Muscle layer of colon (tissue), 2 donors: ENCODE data around the gene FAT4.

Source experiments
- H3K27ac ChIP-seq: one replicate; pipeline ENCODE4 v1.7.0; 2013; ENCODE audit warnings: low read depth, mild to moderate bottlenecking, low read length, moderate library complexity
- H3K27me3 ChIP-seq, 2 donors: one replicate each; pipeline ENCODE4 v1.7.0; 2013; ENCODE audit warnings: low read length in 2 of 2, mild to moderate bottlenecking in 2 of 2; ENCODE audit not compliant: insufficient read depth in 2 of 2, control insufficient read depth in 1 of 2
- H3K36me3 ChIP-seq: one replicate; pipeline ENCODE4 v1.7.0; 2013; ENCODE audit warnings: mild to moderate bottlenecking, low read length; ENCODE audit not compliant: insufficient read depth
- H3K4me1 ChIP-seq: one replicate; pipeline ENCODE4 v1.7.0; 2013; ENCODE audit warnings: mild to moderate bottlenecking, low read length; ENCODE audit not compliant: insufficient read depth
- H3K4me3 ChIP-seq, 2 donors: one replicate each; pipeline ENCODE4 v1.7.0; 2013; ENCODE audit warnings: low read length in 2 of 2, low read depth in 1 of 2, mild to moderate bottlenecking in 1 of 2, moderate library complexity in 1 of 2
- H3K9ac ChIP-seq: one replicate; pipeline ENCODE4 v1.7.0; 2013; ENCODE audit warnings: low read length
- H3K9me3 ChIP-seq: one replicate; pipeline ENCODE4 v1.7.0; 2013; ENCODE audit warnings: mild to moderate bottlenecking, low read length
- donor health status: abdominal sarcoma.
- donor health status: Adenocarcinoma of cecum.

Gene FAT4

DNA sequence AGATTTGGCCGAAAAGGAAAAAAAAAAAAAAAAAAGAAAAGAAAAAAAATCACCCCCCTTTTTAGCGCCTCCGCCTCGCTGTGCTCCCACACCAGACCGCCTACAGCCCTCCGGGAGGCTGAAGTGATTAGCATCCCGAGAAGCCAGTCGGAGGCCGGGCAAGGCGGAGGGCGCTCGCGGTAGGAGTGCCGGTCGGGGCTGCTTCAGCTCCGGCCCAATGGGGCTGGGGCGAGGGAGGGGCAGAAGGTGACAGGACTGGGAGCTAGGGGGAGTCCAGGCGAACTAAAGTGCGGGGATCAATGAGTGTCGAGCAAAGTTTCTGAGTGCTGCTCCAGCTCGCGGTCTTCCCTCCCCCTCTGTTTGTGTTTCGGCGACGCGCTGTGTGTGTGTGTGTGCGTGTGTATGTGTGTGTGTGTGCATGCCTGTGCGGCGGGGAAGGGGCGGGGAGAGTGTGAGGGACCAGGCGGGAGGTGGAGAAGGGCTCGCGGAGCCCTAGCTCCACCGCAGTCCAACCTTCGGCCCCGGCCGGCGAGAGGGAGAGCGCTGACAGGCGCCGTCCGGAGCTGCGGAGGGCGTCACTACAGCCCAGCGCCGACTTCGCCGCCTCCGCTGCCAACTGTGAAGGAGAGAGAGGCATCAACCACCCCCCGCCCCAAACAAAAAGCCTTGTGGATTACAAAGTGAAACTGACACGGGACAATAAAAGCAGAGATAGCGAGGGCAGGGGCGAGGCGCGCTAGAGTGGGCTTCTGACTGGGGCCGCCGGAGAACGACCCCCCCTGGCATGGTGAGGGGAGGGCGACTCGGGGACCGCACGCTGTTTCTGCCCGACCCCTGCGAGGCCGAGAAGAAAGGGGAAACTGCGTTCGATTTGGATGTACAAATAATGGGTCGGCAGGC, at the start of gene FAT4:
Gene FAT4, plus strand, starts transcription at position 280 of the 900 bp plus-strand sequence. CDS start 1,457 bp downstream, outside the sequence.
- Histone ChIP-seq H3K4me3 (peak within 1 kb of the TSS; percentile 96 to 97), H3K9ac (peak within 1 kb of the TSS; percentile 90)

GRCh38 chr4:125265846-125266245, 48.9 kb upstream of the FAT4 start:
- Histone ChIP-seq H3K9me3 (no peaks in the 10 kb centered on the region), H3K9ac (no peak overlapping the region)

More for the DNA sequence above, at the start of gene FAT4:
- Histone ChIP-seq H3K27ac (peak within 1 kb of the TSS; percentile 95), H3K9me3 (no peaks in the 10 kb centered on the region), H3K36me3 (no peaks in the 10 kb centered on the region), H3K4me1 (peaks cover 28% of the 10 kb centered on the region), H3K27me3 (no peaks in the 10 kb centered on the region)

GRCh38 chr4:125266901-125267604, 47.7 kb upstream of the FAT4 start:
- Histone ChIP-seq H3K9me3 (no peaks in the 10 kb centered on the region), H3K4me1 (no peaks in the 10 kb centered on the region), H3K27me3 (no peaks in the 10 kb centered on the region), H3K4me3 (no peak overlapping the region), H3K36me3 (no peaks in the 10 kb centered on the region), H3K27ac (no peak overlapping the region), H3K9ac (no peak overlapping the region)

More at GRCh38 chr4:125265846-125266245, 48.9 kb upstream of the FAT4 start:
- no peaks in the 10 kb centered on the region for H3K27me3 ChIP-seq
- H3K4me1 ChIP-seq = no peaks in the 10 kb centered on the region
- no peaks in the 10 kb centered on the region for H3K36me3 ChIP-seq
- no peak overlapping the region for H3K4me3 ChIP-seq
- no peak overlapping the region for H3K27ac ChIP-seq

DNA sequence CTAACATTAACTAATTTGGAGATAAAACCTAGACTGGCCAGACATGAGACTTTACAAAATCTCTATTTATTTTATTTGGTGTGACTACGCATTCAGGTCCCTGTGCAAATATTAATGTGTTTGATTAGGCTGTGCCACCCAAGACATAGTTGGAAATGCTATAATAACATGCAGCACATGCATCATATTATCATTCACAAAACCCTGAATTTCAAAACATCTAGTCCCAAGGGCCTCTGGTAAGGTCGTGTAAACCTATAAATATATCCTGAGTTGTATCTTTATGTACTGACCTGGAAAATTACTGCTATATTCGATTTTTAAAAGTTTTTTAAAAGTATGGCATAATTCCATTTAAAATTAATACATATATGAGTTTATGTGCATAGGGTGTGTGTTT, 47.1 kb upstream of the FAT4 start:
- Histone ChIP-seq H3K9me3 (no peaks in the 10 kb centered on the region), H3K27me3 (no peaks in the 10 kb centered on the region), H3K9ac (no peak overlapping the region), H3K4me1 (no peaks in the 10 kb centered on the region), H3K27ac (no peak overlapping the region), H3K36me3 (no peaks in the 10 kb centered on the region), H3K4me3 (no peak overlapping the region)

DNA sequence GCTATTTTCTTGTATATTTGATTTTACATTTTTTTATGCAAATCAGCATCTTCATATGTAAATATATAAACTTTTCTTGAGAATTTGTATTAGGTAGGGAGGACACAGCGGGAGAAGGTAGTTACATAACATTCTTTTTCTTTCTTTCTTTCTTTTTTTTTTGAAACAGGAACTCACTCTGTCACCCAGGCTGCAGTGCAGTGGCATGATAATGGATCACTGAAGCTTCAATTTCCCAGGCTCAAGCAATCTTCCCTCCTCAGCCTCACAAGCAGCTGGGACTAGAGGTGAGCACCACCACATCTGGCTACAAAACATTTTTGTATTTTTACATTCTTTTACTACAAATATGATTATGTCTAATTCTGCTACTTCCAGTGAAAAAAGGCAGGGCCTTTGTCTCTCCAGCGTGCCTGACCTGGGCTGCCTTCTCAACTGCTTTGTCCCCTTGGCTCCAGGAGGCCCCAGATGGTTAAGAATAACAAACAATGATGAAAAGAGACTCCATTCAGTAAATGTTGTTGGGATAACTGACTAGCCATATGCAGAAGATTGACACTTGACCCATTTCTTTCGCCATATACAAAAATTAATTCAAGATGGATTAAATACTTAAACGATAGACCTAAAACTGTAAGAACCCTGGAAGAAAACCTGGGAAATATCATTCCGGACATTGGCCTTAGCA, 46.5 kb upstream of the FAT4 start:
- H3K9ac ChIP-seq = no peak overlapping the region
- no peaks in the 10 kb centered on the region for H3K27me3 ChIP-seq
- H3K9me3 ChIP-seq = no peaks in the 10 kb centered on the region
- H3K36me3 ChIP-seq = no peaks in the 10 kb centered on the region
- H3K4me3 ChIP-seq = no peak overlapping the region
- H3K27ac ChIP-seq = no peak overlapping the region
- no peaks in the 10 kb centered on the region for H3K4me1 ChIP-seq

DNA sequence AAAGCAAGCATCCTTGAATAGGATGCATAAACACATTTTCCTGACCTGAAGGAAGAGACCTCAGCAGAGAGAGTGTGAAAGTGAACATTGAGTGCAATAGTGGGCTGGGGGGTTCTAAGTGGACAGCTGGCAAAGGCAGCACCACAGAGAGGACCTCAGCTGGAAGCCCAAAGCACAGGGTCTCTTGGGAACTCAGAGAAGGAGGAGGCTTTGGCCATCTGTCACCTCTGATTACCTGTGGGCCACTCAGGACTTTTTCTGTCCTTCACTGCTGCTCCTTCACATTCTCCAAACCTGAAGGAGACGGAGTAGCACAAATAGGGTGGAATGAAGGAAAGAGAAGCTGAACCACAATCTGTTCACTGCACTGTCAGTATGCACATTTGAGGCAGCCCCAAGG, 37.9 kb upstream of the FAT4 start:
- H3K27me3 ChIP-seq = no peaks in the 10 kb centered on the region
- no peaks in the 10 kb centered on the region for H3K4me1 ChIP-seq
- H3K36me3 ChIP-seq = no peaks in the 10 kb centered on the region
- no peak overlapping the region for H3K9ac ChIP-seq
- H3K9me3 ChIP-seq = no peaks in the 10 kb centered on the region
- no peak overlapping the region for H3K27ac ChIP-seq
- H3K4me3 ChIP-seq = no peak overlapping the region

GRCh38 chr4:125277790-125278189, 37.0 kb upstream of the FAT4 start:
- H3K9me3 ChIP-seq = no peaks in the 10 kb centered on the region
- H3K36me3 ChIP-seq = no peaks in the 10 kb centered on the region
- H3K4me3 ChIP-seq = no peak overlapping the region
- H3K4me1 ChIP-seq = no peaks in the 10 kb centered on the region
- no peak overlapping the region for H3K27ac ChIP-seq
- no peak overlapping the region for H3K9ac ChIP-seq
- no peaks in the 10 kb centered on the region for H3K27me3 ChIP-seq

DNA sequence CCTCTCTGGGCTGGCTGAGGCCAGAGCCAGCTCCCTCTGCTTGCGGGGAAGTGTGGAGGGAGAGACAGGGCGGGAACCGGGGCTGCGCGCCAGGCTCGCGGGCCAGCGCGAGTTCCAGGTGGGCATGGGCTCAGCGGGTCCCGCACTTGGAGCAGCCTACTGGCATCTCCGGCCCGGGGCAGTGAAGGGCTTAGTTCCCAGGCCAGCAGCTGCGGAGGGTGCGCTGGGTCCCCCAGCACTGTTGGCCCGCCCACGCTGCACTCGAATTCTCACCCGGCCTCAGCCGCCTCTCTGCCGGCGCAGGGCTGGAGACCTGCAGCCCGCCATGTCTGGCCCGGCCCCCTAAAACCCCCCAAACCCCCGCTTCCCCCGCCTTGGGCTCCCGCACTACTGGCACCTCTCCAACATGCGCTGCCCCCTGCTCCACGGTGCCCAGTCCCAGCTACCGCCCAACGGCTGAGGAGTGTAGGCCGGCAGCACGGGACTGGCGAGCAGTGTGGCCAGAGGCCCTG, 33.8 kb upstream of the FAT4 start:
- Histone ChIP-seq H3K27me3 (no peaks in the 10 kb centered on the region), H3K9ac (no peak overlapping the region), H3K36me3 (no peaks in the 10 kb centered on the region), H3K9me3 (no peaks in the 10 kb centered on the region), H3K4me1 (no peaks in the 10 kb centered on the region), H3K27ac (no peak overlapping the region), H3K4me3 (no peak overlapping the region)

DNA sequence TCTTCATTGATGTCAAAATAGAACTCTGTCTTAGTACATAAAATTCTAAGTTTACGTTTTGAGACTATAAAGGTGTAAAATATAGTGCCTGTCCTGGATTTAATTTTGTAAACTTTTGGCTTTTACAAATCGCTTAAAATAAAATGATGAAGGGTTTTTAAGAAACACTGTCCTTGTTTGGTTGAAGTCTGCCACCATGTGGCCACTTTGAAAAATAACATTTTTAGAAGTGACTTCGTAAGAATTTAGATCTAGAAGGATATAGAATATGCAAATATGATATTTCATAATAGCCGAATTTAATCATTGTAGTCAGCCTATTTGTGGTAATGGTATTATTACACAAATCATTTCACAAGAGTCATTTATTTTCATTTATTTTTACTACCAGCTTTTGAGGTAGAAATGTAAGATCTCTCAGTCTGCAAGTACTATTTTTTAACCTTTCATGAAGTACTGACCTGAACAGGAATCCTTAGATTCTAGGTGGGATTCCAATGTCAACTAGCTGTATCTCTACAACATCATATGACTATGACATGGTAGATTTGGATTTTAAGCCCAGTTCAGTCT, 31.0 kb upstream of the FAT4 start:
- no peaks in the 10 kb centered on the region for H3K36me3 ChIP-seq
- H3K9me3 ChIP-seq = no peaks in the 10 kb centered on the region

DNA sequence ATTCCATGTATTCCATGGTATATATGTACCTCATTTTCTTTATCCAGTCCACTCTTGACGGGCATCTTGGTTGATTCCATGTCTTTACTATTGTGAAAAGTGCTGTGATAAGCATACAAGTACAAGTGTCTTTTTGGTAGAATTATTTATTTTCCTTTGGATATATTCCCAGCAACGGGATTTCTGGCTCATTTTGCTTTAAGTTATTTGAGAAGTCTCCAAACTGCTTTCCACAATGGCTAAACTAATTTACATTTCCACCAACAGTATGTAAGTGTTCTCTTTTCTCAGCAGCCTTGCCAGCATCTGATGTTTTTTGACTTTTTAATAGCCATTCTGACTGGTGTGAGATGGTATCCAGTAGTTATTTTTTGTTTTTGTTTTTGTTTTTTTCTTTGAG, 17.6 kb upstream of the FAT4 start:
- Histone ChIP-seq H3K4me3 (no peak overlapping the region), H3K36me3 (no peaks in the 10 kb centered on the region), H3K27me3 (no peaks in the 10 kb centered on the region), H3K27ac (no peak overlapping the region), H3K4me1 (no peaks in the 10 kb centered on the region), H3K9me3 (no peaks in the 10 kb centered on the region), H3K9ac (no peak overlapping the region)

More for the DNA sequence above, 31.0 kb upstream of the FAT4 start:
- Histone ChIP-seq H3K4me1 (no peaks in the 10 kb centered on the region), H3K9ac (no peak overlapping the region), H3K27ac (no peak overlapping the region), H3K4me3 (no peak overlapping the region), H3K27me3 (no peaks in the 10 kb centered on the region)

GRCh38 chr4:125303058-125303457, 11.7 kb upstream of the FAT4 start:
- Histone ChIP-seq H3K4me3 (no peak overlapping the region), H3K4me1 (no peaks in the 10 kb centered on the region), H3K27ac (no peak overlapping the region), H3K36me3 (no peaks in the 10 kb centered on the region), H3K9ac (no peak overlapping the region), H3K9me3 (no peaks in the 10 kb centered on the region), H3K27me3 (no peaks in the 10 kb centered on the region)
